Liver (tissue), 9 donors: Measurements from ENCODE around the gene CDKN1B. TPM values are rescaled to one million over a fixed set of nuclear protein-coding genes. Genes with fewer than 3 reads are reported as not detected.

Experiments used
- DNase-seq: peaks from one replicate; pipeline ENCODE4 v3.0.0-alpha.2; 2017; ENCODE audit warnings: low spot score
- H3K27ac ChIP-seq, 2 donors: one replicate each; pipeline ENCODE4 v1.7.0; 2013; ENCODE audit warnings: inconsistent platforms in 2 of 2, low read length in 2 of 2, control low read depth in 1 of 2, low read depth in 1 of 2, mild to moderate bottlenecking in 1 of 2
- H3K27me3 ChIP-seq, 4 donors: one replicate each; pipeline versions ENCODE4 v1.6.1 to v1.7.0; 2013; ENCODE audit warnings: low read length in 3 of 4, inconsistent platforms in 1 of 4, mild to moderate bottlenecking in 1 of 4, moderate library complexity in 1 of 4; ENCODE audit not compliant: control insufficient read depth in 4 of 4, insufficient read depth in 4 of 4
- H3K36me3 ChIP-seq, 4 donors: one replicate each; pipeline versions ENCODE4 v1.6.1 to v1.7.0; 2013; ENCODE audit warnings: low read length in 3 of 4, mild to moderate bottlenecking in 3 of 4, low read depth in 1 of 4, moderate library complexity in 1 of 4; ENCODE audit not compliant: control insufficient read depth in 4 of 4, insufficient read depth in 3 of 4
- H3K4me1 ChIP-seq, 4 donors: one replicate each; pipeline versions ENCODE4 v1.6.1 to v1.7.0; 2013; ENCODE audit warnings: low read length in 3 of 4, mild to moderate bottlenecking in 3 of 4, moderate library complexity in 1 of 4; ENCODE audit not compliant: control insufficient read depth in 4 of 4, insufficient read depth in 4 of 4
- H3K4me3 ChIP-seq, 3 donors: one replicate each; pipeline versions ENCODE4 v1.6.1 to v1.7.0; 2013; ENCODE audit warnings: low read length in 3 of 3, control low read depth in 1 of 3, low read depth in 1 of 3, mild to moderate bottlenecking in 1 of 3
- H3K9ac ChIP-seq, 2 donors: one replicate each; pipeline ENCODE4 v1.7.0; 2013; ENCODE audit warnings: low read length in 2 of 2, mild to moderate bottlenecking in 2 of 2, moderate library complexity in 2 of 2, control low read depth in 1 of 2, low read depth in 1 of 2
- H3K9me3 ChIP-seq, 4 donors: one replicate each; pipeline versions ENCODE4 v1.6.1 to v1.7.0; 2013; ENCODE audit warnings: low read length in 3 of 4; ENCODE audit not compliant: control insufficient read depth in 4 of 4
- CTCF ChIP-seq: fragments of 150-350 bp; IDR thresholded peaks from 2 replicates; pipeline ENCODE4 v1.5.1; 2017; ENCODE audit warnings: improper control_type of control experiment, low read depth, low read length; ENCODE audit not compliant: missing input control
- EGR1 ChIP-seq, 2 donors: IDR thresholded peaks; 2 replicates each; pipeline ENCODE4 v1.6.1; 2016 to 2018; ENCODE audit warnings: antibody characterized with exemption in 2 of 2, low read depth in 2 of 2
- FOXA1 ChIP-seq: IDR thresholded peaks from 2 replicates; pipeline ENCODE4 v1.6.1; 2016; ENCODE audit warnings: antibody characterized with exemption
- FOXA2 ChIP-seq: IDR thresholded peaks from 2 replicates; pipeline ENCODE4 v1.6.1; 2016; ENCODE audit warnings: antibody characterized with exemption
- GABPA ChIP-seq, 2 donors: IDR thresholded peaks in 1 of 2; conservative IDR thresholded peaks in 1 of 2; 2 replicates each; pipeline ENCODE4 v1.6.1; 2016; ENCODE audit warnings: antibody characterized with exemption in 2 of 2, mild to moderate bottlenecking in 1 of 2, moderate library complexity in 1 of 2
- HNF4A ChIP-seq, 2 donors: conservative IDR thresholded peaks; 2 replicates each; pipeline ENCODE4 v1.6.1; 2016; ENCODE audit warnings: antibody characterized with exemption in 2 of 2, mild to moderate bottlenecking in 2 of 2
- HNF4G ChIP-seq: IDR thresholded peaks from 2 replicates; pipeline ENCODE4 v1.6.1; 2016; ENCODE audit warnings: antibody characterized with exemption
- JUND ChIP-seq, 2 donors: IDR thresholded peaks; 2 replicates each; pipeline ENCODE4 v1.6.1; 2016; ENCODE audit warnings: antibody characterized with exemption in 2 of 2
- NR2F2 ChIP-seq: IDR thresholded peaks from 2 replicates; pipeline ENCODE4 v1.6.1; 2016; ENCODE audit warnings: antibody characterized with exemption
- RAD21 ChIP-seq, 2 donors: IDR thresholded peaks; 2 replicates each; pipeline ENCODE4 v1.6.1; 2016; ENCODE audit warnings: antibody characterized with exemption in 2 of 2, mild to moderate bottlenecking in 2 of 2
- REST ChIP-seq: IDR thresholded peaks from 2 replicates; pipeline ENCODE4 v1.6.1; 2016; ENCODE audit warnings: antibody characterized with exemption, mild to moderate bottlenecking
- RXRA ChIP-seq, 2 donors: IDR thresholded peaks; 2 replicates each; pipeline ENCODE4 v1.6.1; 2017 to 2018; ENCODE audit warnings: antibody characterized with exemption in 2 of 2, mild to moderate bottlenecking in 1 of 2
- SP1 ChIP-seq: IDR thresholded peaks from 2 replicates; pipeline ENCODE4 v1.6.1; 2018; ENCODE audit warnings: antibody characterized with exemption, mild to moderate bottlenecking
- TAF1 ChIP-seq: conservative IDR thresholded peaks from 2 replicates; pipeline ENCODE4 v1.6.1; 2016; ENCODE audit warnings: antibody characterized with exemption, mild to moderate bottlenecking
- YY1 ChIP-seq: IDR thresholded peaks from 2 replicates; pipeline ENCODE4 v1.6.1; 2016; ENCODE audit warnings: antibody characterized with exemption, mild to moderate bottlenecking
- ZBTB33 ChIP-seq: IDR thresholded peaks from 2 replicates; pipeline ENCODE4 v1.6.1; 2016; ENCODE audit warnings: antibody characterized with exemption
- WGBS: extraction: QIAGEN DNeasy Blood & Tissue Kit; methylation state at CpG from one replicate; pipeline ENCODE4 v1.1.7; 2013; 5-methylcytosine and 5-hydroxymethylcytosine counted together
- polyA plus RNA-seq, 2 donors: library from polyadenylated mRNA; stranded (reverse) in 1 of 2; unstranded in 1 of 2; fragments of 200-250 nt in 1 of 2; fragments of >200 nt in 1 of 2; fragmentation: Nextera tagmentation in 1 of 2; extraction: Ambion mirVana in 1 of 2; gene quantifications; one replicate each; pipeline versions ENCODE4 v1.2.1 to v1.2.3, GENCODE V29; 2013 to 2015
- total RNA-seq, 2 donors: library from RNA; depleted of rRNA; stranded (reverse); fragments of >200 nt; gene quantifications; one replicate each; pipeline ENCODE4 v1.2.3, GENCODE V29; 2014
- TF ChIP-seq, protein P1 (sequence below): IDR thresholded peaks from 2 replicates; pipeline ENCODE4 v1.6.1; 2016; ENCODE audit warnings: antibody characterized with exemption
- TF ChIP-seq, protein P2 (sequence below): IDR thresholded peaks from 2 replicates; pipeline ENCODE4 v1.6.1; 2016; ENCODE audit warnings: antibody characterized with exemption
- donor health status: healthy.
- donor health status: healthy.
- donor health status: healthy.
- donor health status: healthy.
- donor health status: healthy.

The CDKN1B gene
- total and polyA plus RNA-seq, 4 donors, result 7.8 to 67.5 (median 22.5) TPM

GRCh38 chr12:12686472-12686871, 30.7 kb upstream of the CDKN1B start:
- Histone ChIP-seq H3K27me3 (peaks cover 0 to 2% (median 0%) of the 10 kb centered on the region in 4 donors), H3K36me3 (no peaks in the 10 kb centered on the region), H3K4me3 (no peak overlapping the region), H3K4me1 (peaks cover 0 to 5% (median 0%) of the 10 kb centered on the region in 4 donors), H3K27ac (no peak overlapping the region), H3K9ac (no peak overlapping the region), H3K9me3 (no peaks in the 10 kb centered on the region)
- TF ChIP-seq GABPA (IDR thresholded peaks at IDR 0.05 in 1 of 2, conservative IDR thresholded peaks at IDR 0.05 in 1 of 2), result no peak
- no peak for TF ChIP-seq RAD21 (IDR thresholded peaks at IDR 0.05)
- TF ChIP-seq JUND (IDR thresholded peaks at IDR 0.05), result no peak
- TF ChIP-seq HNF4G, result no peak
- TF ChIP-seq FOXA2, result no peak
- TF ChIP-seq SP1, result no peak
- TF ChIP-seq, protein P1, sequence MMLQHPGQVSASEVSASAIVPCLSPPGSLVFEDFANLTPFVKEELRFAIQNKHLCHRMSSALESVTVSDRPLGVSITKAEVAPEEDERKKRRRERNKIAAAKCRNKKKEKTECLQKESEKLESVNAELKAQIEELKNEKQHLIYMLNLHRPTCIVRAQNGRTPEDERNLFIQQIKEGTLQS, result no peak
- TF ChIP-seq, protein P2, sequence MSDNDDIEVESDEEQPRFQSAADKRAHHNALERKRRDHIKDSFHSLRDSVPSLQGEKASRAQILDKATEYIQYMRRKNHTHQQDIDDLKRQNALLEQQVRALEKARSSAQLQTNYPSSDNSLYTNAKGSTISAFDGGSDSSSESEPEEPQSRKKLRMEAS, result no peak
- no peak for TF ChIP-seq ZBTB33
- 100% methylated on average over 1 of the region's 1 CpG for WGBS
- no peak for DNase-seq

- Histone ChIP-seq H3K27me3 (peaks cover 0 to 2% (median 0%) of the 10 kb centered on the region in 4 donors), H3K27ac (no peak overlapping the region), H3K4me1 (peaks cover 0 to 5% (median 0%) of the 10 kb centered on the region in 4 donors), H3K9me3 (no peaks in the 10 kb centered on the region), H3K9ac (no peak overlapping the region), H3K36me3 (no peaks in the 10 kb centered on the region), H3K4me3 (no peak overlapping the region)
- no peak for TF ChIP-seq RXRA (IDR thresholded peaks at IDR 0.05)
- no peak for TF ChIP-seq EGR1 (IDR thresholded peaks at IDR 0.05; ENCODE audit: low read depth in 2 of 2)
- TF ChIP-seq CTCF, result no peak
- TF ChIP-seq FOXA2, result no peak
- TF ChIP-seq ZBTB33, result no peak
- TF ChIP-seq FOXA1, result no peak
- no peak for TF ChIP-seq GABPA (IDR thresholded peaks at IDR 0.05 in 1 of 2, conservative IDR thresholded peaks at IDR 0.05 in 1 of 2)
- no peak for TF ChIP-seq NR2F2
- TF ChIP-seq, protein P1, result no peak
- no peak for TF ChIP-seq HNF4G
- TF ChIP-seq, protein P2, result no peak
- no peak for TF ChIP-seq JUND (IDR thresholded peaks at IDR 0.05)
- no peak for TF ChIP-seq HNF4A (conservative IDR thresholded peaks at IDR 0.05)
- TF ChIP-seq REST, result no peak
- no peak for TF ChIP-seq YY1
- TF ChIP-seq TAF1, result no peak
- no peak for TF ChIP-seq SP1
- no peak for TF ChIP-seq RAD21 (IDR thresholded peaks at IDR 0.05)
- DNase-seq, result no peak
These were observed 30.2 kb upstream of the CDKN1B start for GRCh38 chr12:12686925-12687324.
